Measurements from ENCODE around the gene PIAS4. TPM values are rescaled to one million over a fixed set of nuclear protein-coding genes. Genes with fewer than 3 reads are reported as not detected.

The PIAS4 gene
- total and polyA plus RNA-seq, 9 of the 15 experiments (the other 6 are each of a cell fraction or from before 2014, with no cell fraction given) = 0.27 to 34.9 (median 14.4) TPM

DNA sequence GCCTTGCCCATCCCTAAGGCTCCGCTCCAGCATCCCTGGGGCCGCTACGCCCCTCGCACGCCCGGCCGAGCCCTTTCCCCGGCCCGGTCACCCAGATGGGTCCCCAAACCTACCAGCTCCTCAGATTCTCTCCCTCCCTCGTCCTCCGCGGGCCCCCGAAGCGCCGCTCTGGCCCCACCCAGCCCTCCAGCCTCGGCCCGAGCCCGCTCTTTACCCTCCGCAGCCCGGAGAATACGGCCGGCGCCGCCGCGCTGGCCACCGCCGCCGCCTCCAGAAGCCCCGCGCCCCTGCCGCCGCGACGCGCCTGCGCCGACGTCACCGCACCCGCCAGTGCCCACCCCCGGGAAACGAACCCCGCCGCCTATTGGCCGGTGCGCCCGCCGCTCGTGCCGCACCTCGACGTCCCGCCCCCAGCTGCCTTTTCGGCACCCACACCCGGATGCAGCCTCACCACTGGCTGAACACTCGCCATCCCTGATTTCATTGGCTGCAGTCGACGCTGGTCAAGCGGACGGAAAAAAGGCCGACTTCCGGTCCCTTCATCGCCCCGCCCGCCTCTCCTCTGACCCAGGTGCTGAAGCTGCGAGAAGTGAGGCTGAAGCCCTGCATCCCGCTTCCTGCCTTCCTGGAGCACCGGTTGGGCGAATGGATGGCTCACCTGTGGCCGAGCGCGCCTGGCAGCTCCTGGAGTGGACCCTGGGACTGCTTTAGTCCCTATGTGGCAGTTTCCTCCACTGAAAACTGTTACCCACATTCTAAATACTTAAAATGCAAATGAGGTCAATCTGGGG is 36.5 kb upstream of the PIAS4 start, which contains the start of gene DAPK3 (continued):
- TF ChIP-seq CHD7 (IDR thresholded peaks at IDR 0.05; ENCODE audit: low read depth, low read length) (no peak), KAT2B (IDR thresholded peaks at IDR 0.05; ENCODE audit: low read depth, low read length) (no peak), NONO (IDR thresholded peaks at IDR 0.05; ENCODE audit: low read depth in 2 of 2, low read length in 1 of 2) (0 out of 4 replicates have a peak, but pooled peaks of 1 of the 2 experiments have one; percentile 33), HMGXB4 (CRISPR knock-in tag; IDR thresholded peaks at IDR 0.05) (peak; percentile 82; the same call in 1 of the 2 replicates), ATF1 (CRISPR knock-in tag; IDR thresholded peaks at IDR 0.05) (peak; percentile 31), ATF1 (tag; IDR thresholded peaks at IDR 0.05) (peak; percentile 93), ESRRA (IDR thresholded peaks at IDR 0.05; ENCODE audit: borderline replicate concordance, low read depth) (peak; percentile 53; the same call in 1 of the 2 replicates), MCM3 (IDR thresholded peaks at IDR 0.05) (no peak), ZBTB9 (CRISPR knock-in tag; IDR thresholded peaks at IDR 0.05) (0 out of 2 replicates have a peak, but pooled peaks have one; percentile 40)
- TF ChIP-seq, protein P1, sequence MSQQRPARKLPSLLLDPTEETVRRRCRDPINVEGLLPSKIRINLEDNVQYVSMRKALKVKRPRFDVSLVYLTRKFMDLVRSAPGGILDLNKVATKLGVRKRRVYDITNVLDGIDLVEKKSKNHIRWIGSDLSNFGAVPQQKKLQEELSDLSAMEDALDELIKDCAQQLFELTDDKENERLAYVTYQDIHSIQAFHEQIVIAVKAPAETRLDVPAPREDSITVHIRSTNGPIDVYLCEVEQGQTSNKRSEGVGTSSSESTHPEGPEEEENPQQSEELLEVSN (IDR thresholded peaks at IDR 0.05; ENCODE audit: borderline replicate concordance in 1 of 2, extremely low read depth in 1 of 2, insufficient read depth in 1 of 2, insufficient read length in 1 of 2, low read depth in 1 of 2, low read length in 1 of 2, poor library complexity in 1 of 2, severe bottlenecking in 1 of 2) = peak; percentile 21 to 38
